Heart left ventricle (tissue), 13 donors: Measurements from ENCODE around the gene GSDME.

ENCODE experiments used
- CTCF ChIP-seq, 12 donors: fragments of 200-600 bp; sonication (generic) in 4 of 12; IDR thresholded peaks; one replicate each; pipeline versions ENCODE4 v1.5.0 to v1.8.0; 2018 to 2022; ENCODE audit warnings: antibody characterized with exemption in 12 of 12, mild to moderate bottlenecking in 5 of 12
- POLR2A ChIP-seq, 2 donors: fragments of 450-650 bp; IDR thresholded peaks; one replicate each; pipeline ENCODE4 v1.6.1; 2017; ENCODE audit warnings: antibody characterized with exemption in 2 of 2, mild to moderate bottlenecking in 2 of 2, moderate library complexity in 2 of 2
- donor health status: ischemic (EF 13 %, LVEDD 7.1; RV severe dilation, severe dysfunction).
- donor health status: DM: no; HTN: yes; CAD: no.
- donor health status: DM: no; HTN: no; CAD: no.
- donor health status: ischemic (EF 25% LVEDD 6.9; RV normal size, moderate dysfunction).
- donor health status: ischemic (EF 25% LVEDD 5.7; RV mildly dilated, moderate dysfunction).
- donor health status: ischemic (EF 35%, LVEDD 5.7; RV mildly dilated, moderate dysfunction).
- donor health status: nonischemic (EF 11% LVEDD 7.7; RV severe dilation, severe dysfunction).
- donor health status: DM: yes; HTN: yes; CAD: no.
- donor health status: PGD.
- donor health status: ischemic (EF 29% LVEDD 5.4; RV normal size, mild dysfunction).
- donor health status: nonischemic (EF 23%, LVEDD 6.1; RV moderate dilation, normal function).

DNA sequence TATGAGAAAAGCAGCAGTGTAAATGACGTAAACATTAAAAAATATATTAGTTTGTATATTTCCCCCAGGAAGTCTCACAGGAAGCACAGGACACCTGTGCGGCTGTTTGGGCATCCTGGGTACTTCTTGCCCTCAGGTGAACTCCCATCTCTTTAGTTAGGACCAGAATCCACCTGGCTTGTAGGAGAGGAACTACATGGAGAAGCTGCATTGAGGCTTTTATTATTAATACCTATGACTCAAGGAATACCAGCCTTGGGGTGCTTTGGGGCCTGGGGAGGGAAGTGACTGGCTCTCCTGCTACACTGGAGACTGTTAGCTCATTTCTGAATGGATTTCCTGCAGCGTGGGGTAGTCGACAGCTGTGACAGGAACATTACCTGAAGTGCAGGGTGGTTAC lies 40.0 kb upstream of the GSDME start:
- TF ChIP-seq CTCF (IDR thresholded peaks at IDR 0.05), result no peak
- no peak for TF ChIP-seq POLR2A (IDR thresholded peaks at IDR 0.05)
